ENCODE results near the gene MAP9. TPM values are rescaled to one million over a fixed set of nuclear protein-coding genes. Genes with fewer than 3 reads are reported as not detected.
"Not testable (repeated sequence)": the region's sequence is repeated elsewhere in the genome, so short reads cannot be mapped to it uniquely, and the experiment has no call there.

Gene MAP9
- total RNA-seq (2014; rRNA removed; shearing (Covaris generic)) = 4.1 and 5.0 TPM in 2 replicates

DNA sequence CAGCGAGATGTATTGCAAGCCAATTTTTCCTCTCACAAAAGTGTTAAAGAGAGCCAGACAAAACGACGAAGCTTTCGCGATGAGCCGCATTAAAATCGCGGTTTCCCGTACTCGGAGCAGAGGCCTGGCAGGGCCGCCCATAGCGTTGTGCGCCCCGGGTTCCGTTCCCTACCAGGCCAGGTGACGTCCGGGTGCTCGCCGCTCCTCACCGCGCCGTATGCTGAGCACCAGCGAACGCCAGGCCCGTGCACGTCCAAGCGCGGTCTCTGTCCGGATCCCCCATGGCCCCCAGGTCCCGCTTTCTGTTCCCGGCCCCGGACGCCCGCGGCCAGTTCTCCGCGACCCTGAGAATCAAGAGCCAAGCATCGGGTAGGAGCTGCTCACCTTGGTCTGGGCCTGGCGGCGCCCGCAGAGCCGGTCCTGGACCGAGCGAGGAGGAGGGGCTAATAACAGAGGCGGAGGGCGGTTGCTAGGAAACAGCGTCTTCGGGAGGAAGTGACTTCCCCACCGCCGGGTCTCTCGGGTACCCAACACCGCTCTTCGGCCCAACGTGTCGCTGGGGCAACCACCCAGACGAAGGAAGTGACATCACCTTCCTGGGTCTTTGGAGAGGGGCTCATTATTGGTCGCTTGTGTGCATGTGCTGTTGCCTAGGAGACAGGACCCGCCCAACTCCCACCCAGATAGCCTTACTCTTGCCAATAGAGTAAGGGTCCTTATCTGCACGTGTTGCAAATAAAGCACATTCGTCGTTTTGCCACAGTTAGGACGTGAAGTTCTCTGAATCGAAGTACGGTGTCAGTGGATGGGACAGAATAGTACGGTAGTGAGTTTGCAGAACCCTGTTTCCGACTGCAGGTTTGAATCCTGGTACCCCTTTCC, at the start of gene MAP9:
Gene MAP9, minus strand, starts transcription at position 579 of the 882 bp plus-strand sequence. CDS start 1,115 bp downstream, outside the sequence.
- no peaks in the 10 kb centered on the region for H3K27me3 ChIP-seq
- H3K4me1 ChIP-seq = no peaks in the 10 kb centered on the region
- H3K36me3 ChIP-seq = no peaks in the 10 kb centered on the region
- peak within 1 kb of the TSS; percentile 76 for H3K4me3 ChIP-seq
- H3K27ac ChIP-seq = no peak within 1 kb of the TSS
- peak; percentile 90 for DNase-seq
- H3K9me3 ChIP-seq (replicated peaks) = no peaks in the 10 kb centered on the region

GRCh38 chr4:155424778-155425177, 48.0 kb upstream of the MAP9 start:
- H3K27ac ChIP-seq; H3K36me3 ChIP-seq; H3K4me1 ChIP-seq; H3K9me3 ChIP-seq (replicated peaks); DNase-seq; H3K4me3 ChIP-seq; H3K27me3 ChIP-seq: not testable (repeated sequence)

- H3K27me3 ChIP-seq = no peaks in the 10 kb centered on the region
Measured at GRCh38 chr4:155423671-155424070, 46.9 kb upstream of the MAP9 start.

GRCh38 chr4:155419266-155419665, 42.5 kb upstream of the MAP9 start:
- Histone ChIP-seq H3K4me1 (no peaks in the 10 kb centered on the region), H3K4me3 (no peak overlapping the region), H3K9me3 (replicated peaks) (no peaks in the 10 kb centered on the region), H3K27me3 (no peaks in the 10 kb centered on the region), H3K27ac (no peak overlapping the region), H3K36me3 (no peaks in the 10 kb centered on the region)
- DNase-seq = no peak

More at GRCh38 chr4:155423671-155424070, 46.9 kb upstream of the MAP9 start:
- Histone ChIP-seq H3K27ac (no peak overlapping the region), H3K9me3 (replicated peaks) (no peaks in the 10 kb centered on the region), H3K4me3 (no peak overlapping the region), H3K36me3 (no peaks in the 10 kb centered on the region), H3K4me1 (no peaks in the 10 kb centered on the region)
- no peak for DNase-seq

- H3K36me3 ChIP-seq = no peaks in the 10 kb centered on the region
- no peak for DNase-seq
- H3K27ac ChIP-seq = no peak overlapping the region
- no peaks in the 10 kb centered on the region for H3K4me1 ChIP-seq
- H3K27me3 ChIP-seq = no peaks in the 10 kb centered on the region
- no peaks in the 10 kb centered on the region for H3K9me3 ChIP-seq (replicated peaks)
- H3K4me3 ChIP-seq = no peak overlapping the region
Measured at GRCh38 chr4:155415662-155416061, 38.9 kb upstream of the MAP9 start.

- H3K4me3 ChIP-seq = no peak overlapping the region
- H3K36me3 ChIP-seq = no peaks in the 10 kb centered on the region
- no peaks in the 10 kb centered on the region for H3K4me1 ChIP-seq
- H3K9me3 ChIP-seq (replicated peaks) = no peaks in the 10 kb centered on the region
- H3K27ac ChIP-seq = no peak overlapping the region
- H3K27me3 ChIP-seq = no peaks in the 10 kb centered on the region
- no peak for DNase-seq
Measured at GRCh38 chr4:155413451-155413850, 36.7 kb upstream of the MAP9 start.

- no peak for DNase-seq
- no peak overlapping the region for H3K4me3 ChIP-seq
- H3K27me3 ChIP-seq = no peaks in the 10 kb centered on the region
- H3K4me1 ChIP-seq = no peaks in the 10 kb centered on the region
- H3K36me3 ChIP-seq = no peaks in the 10 kb centered on the region
- H3K9me3 ChIP-seq (replicated peaks) = no peaks in the 10 kb centered on the region
- no peak overlapping the region for H3K27ac ChIP-seq
Measured at GRCh38 chr4:155411546-155411945, 34.8 kb upstream of the MAP9 start.

- H3K4me3 ChIP-seq = no peak overlapping the region
- no peaks in the 10 kb centered on the region for H3K4me1 ChIP-seq
- H3K36me3 ChIP-seq = no peaks in the 10 kb centered on the region
- no peak for DNase-seq
- no peak overlapping the region for H3K27ac ChIP-seq
- no peaks in the 10 kb centered on the region for H3K27me3 ChIP-seq
- no peaks in the 10 kb centered on the region for H3K9me3 ChIP-seq (replicated peaks)
Measured at GRCh38 chr4:155408796-155409195, 32.0 kb upstream of the MAP9 start.

GRCh38 chr4:155407480-155407879, 30.7 kb upstream of the MAP9 start:
- no peaks in the 10 kb centered on the region for H3K36me3 ChIP-seq
- H3K4me3 ChIP-seq = no peak overlapping the region
- H3K4me1 ChIP-seq = no peaks in the 10 kb centered on the region
- no peaks in the 10 kb centered on the region for H3K9me3 ChIP-seq (replicated peaks)
- no peak for DNase-seq
- no peak overlapping the region for H3K27ac ChIP-seq
- H3K27me3 ChIP-seq = no peaks in the 10 kb centered on the region

DNA sequence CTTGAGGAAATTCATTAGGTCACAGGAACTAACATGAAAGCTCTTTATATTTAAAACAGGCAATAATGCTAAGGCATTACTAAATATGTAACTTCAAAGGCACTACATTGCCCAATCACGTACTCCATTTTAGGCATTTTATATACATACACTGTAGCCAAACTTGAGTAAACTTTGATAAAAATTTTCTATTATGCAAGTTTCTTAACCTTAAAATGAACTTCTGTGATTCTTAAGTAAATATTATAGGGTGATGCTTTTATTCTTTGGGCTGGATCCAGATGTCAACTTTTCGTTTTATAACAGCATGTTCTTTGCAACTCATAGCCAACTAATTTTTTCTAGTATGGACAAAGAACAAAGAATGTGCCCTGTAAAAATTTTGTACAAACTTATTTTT, 28.3 kb upstream of the MAP9 start:
- H3K27ac ChIP-seq = no peak overlapping the region
- H3K4me3 ChIP-seq = no peak overlapping the region
- H3K27me3 ChIP-seq = no peaks in the 10 kb centered on the region
- DNase-seq = no peak
- H3K4me1 ChIP-seq = no peaks in the 10 kb centered on the region
- no peaks in the 10 kb centered on the region for H3K36me3 ChIP-seq
- no peaks in the 10 kb centered on the region for H3K9me3 ChIP-seq (replicated peaks)

- no peaks in the 10 kb centered on the region for H3K4me1 ChIP-seq
- peak in 1 of 2 experiments; percentile 38 for DNase-seq
- no peaks in the 10 kb centered on the region for H3K27me3 ChIP-seq
- H3K9me3 ChIP-seq (replicated peaks) = no peaks in the 10 kb centered on the region
- no peaks in the 10 kb centered on the region for H3K36me3 ChIP-seq
- H3K27ac ChIP-seq = no peak overlapping the region
- H3K4me3 ChIP-seq = no peak overlapping the region
Measured at GRCh38 chr4:155403886-155404285, 27.1 kb upstream of the MAP9 start.

GRCh38 chr4:155402941-155403340, 26.2 kb upstream of the MAP9 start:
- Histone ChIP-seq H3K9me3 (replicated peaks) (no peaks in the 10 kb centered on the region), H3K4me3 (no peak overlapping the region), H3K27me3 (no peaks in the 10 kb centered on the region), H3K4me1 (no peaks in the 10 kb centered on the region), H3K36me3 (no peaks in the 10 kb centered on the region), H3K27ac (no peak overlapping the region)
- DNase-seq = no peak

GRCh38 chr4:155400893-155401292, 24.1 kb upstream of the MAP9 start:
- H3K36me3 ChIP-seq = no peaks in the 10 kb centered on the region
- no peak overlapping the region for H3K4me3 ChIP-seq
- no peaks in the 10 kb centered on the region for H3K9me3 ChIP-seq (replicated peaks)
- DNase-seq = no peak
- H3K27me3 ChIP-seq = no peaks in the 10 kb centered on the region
- H3K4me1 ChIP-seq = no peaks in the 10 kb centered on the region
- no peak overlapping the region for H3K27ac ChIP-seq

DNA sequence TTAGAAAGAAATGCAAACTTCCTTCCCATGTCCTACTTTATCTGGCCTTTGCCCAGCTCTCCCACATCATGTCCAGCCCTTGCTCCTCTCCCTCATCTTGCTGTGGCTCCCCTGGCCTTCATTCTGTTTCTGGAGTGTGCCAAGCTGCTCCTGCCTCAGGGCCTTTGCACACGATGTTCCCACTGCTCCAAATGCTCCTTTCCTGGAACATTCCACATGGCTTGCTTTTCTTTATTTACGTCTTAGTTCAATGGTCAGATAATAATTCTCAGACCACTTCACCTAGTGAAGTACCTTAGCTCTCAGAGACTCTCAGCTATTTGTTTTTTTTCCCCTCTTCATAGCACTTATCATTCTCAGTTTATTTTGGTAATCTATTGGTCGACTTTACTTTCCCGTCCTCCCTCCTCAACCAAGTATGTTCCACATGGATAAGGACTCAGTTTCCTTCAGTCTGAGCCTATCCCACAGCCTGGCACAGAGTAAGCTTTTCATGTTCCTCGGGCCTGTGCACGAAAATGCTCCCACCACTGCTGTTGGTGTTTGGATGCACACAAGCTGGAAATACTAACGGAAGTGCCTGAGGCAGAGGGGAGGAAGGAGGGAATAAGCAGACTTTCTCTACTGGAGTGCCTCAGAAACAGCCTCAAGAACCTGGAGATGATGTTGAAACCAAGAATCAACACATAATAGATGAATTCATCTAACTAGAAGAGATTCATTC, 23.4 kb upstream of the MAP9 start:
- no peak for DNase-seq
- Histone ChIP-seq H3K4me1 (no peaks in the 10 kb centered on the region), H3K4me3 (no peak overlapping the region), H3K9me3 (replicated peaks) (no peaks in the 10 kb centered on the region), H3K27me3 (no peaks in the 10 kb centered on the region), H3K36me3 (no peaks in the 10 kb centered on the region), H3K27ac (no peak overlapping the region)

GRCh38 chr4:155392481-155393184, 15.9 kb upstream of the MAP9 start:
- H3K4me1 ChIP-seq = no peaks in the 10 kb centered on the region
- no peak overlapping the region for H3K27ac ChIP-seq
- no peaks in the 10 kb centered on the region for H3K9me3 ChIP-seq (replicated peaks)
- no peak overlapping the region for H3K4me3 ChIP-seq
- DNase-seq = peak; percentile 3 to 11
- H3K36me3 ChIP-seq = no peaks in the 10 kb centered on the region
- H3K27me3 ChIP-seq = no peaks in the 10 kb centered on the region
